OCI-LY7 (cell line): ENCODE measurements around the gene CCDC51. TPM values are rescaled to one million over a fixed set of nuclear protein-coding genes. Genes with fewer than 3 reads are reported as not detected.

Source experiments
- BruUV-seq: library from RNA; stranded (reverse); fragments of 400-500 nt; replicated peaks from 2 replicates; lab custom pipeline; 2021; lab: Mats Ljungman, UMichigan
- CTCF ChIA-PET: fragments of 300-600 bp; sonication (Branson Sonifier 250); formaldehyde crosslinking; loops from one replicate; lab custom pipeline; 2022; ENCODE audit warnings: antibody characterized with exemption; ENCODE audit not compliant: unreplicated experiment; lab: Charles Lee
- POLR2A ChIA-PET: fragments of 300-600 bp; sonication (Branson Sonifier 250); formaldehyde crosslinking; loops from one replicate; lab custom pipeline; 2022; ENCODE audit warnings: antibody characterized with exemption; lab: Charles Lee
- DNase-seq: peaks from one replicate; pipeline ENCODE4 v3.0.0-alpha.2; 2015; ENCODE audit warnings: low spot score
- H2AFZ ChIP-seq: fragments of 200-600 bp; sonication (generic), shearing (Covaris generic); 2 replicates; pipeline ENCODE4 v1.6.1; 2014; ENCODE audit warnings: mild to moderate bottlenecking, antibody characterized with exemption, low read length, moderate library complexity
- H3K27ac ChIP-seq: fragments of 200-600 bp; sonication (generic); 2 replicates; pipeline ENCODE4 v1.5.1; 2014; ENCODE audit warnings: mixed run types, low read depth, mild to moderate bottlenecking, moderate library complexity, low read length, inconsistent platforms; ENCODE audit not compliant: poor library complexity, severe bottlenecking
- H3K36me3 ChIP-seq: fragments of 200-600 bp; sonication (generic); 2 replicates; pipeline ENCODE4 v1.6.1; 2014; ENCODE audit warnings: mild to moderate bottlenecking, antibody characterized with exemption, low read length, moderate library complexity, mixed read lengths; ENCODE audit not compliant: insufficient read depth
- H3K4me1 ChIP-seq: fragments of 200-600 bp; sonication (generic); 2 replicates; pipeline ENCODE4 v1.5.1; 2014; ENCODE audit warnings: mild to moderate bottlenecking, low read length; ENCODE audit not compliant: insufficient read depth, poor library complexity, severe bottlenecking
- H3K4me2 ChIP-seq: fragments of 200-600 bp; sonication (generic); 2 replicates; pipeline ENCODE4 v1.6.1; 2014; ENCODE audit warnings: mild to moderate bottlenecking, low read length
- H3K4me3 ChIP-seq: fragments of 200-600 bp; sonication (generic); 2 replicates; pipeline ENCODE4 v1.5.1; 2014; ENCODE audit warnings: mild to moderate bottlenecking, low read depth, low read length; ENCODE audit not compliant: poor library complexity, severe bottlenecking
- H3K79me2 ChIP-seq: fragments of 200-600 bp; sonication (generic); 2 replicates; pipeline ENCODE4 v1.6.1; 2016; ENCODE audit warnings: low read depth, mild to moderate bottlenecking, low read length, moderate library complexity, mixed read lengths; ENCODE audit not compliant: insufficient read depth
- H3K9me2 ChIP-seq: fragments of 200-600 bp; sonication (generic); 2 replicates; pipeline ENCODE4 v1.6.1; 2016; ENCODE audit warnings: mild to moderate bottlenecking, low read length, mixed read lengths; ENCODE audit not compliant: insufficient read depth
- H3K9me3 ChIP-seq: fragments of 200-600 bp; sonication (generic); 2 replicates; pipeline ENCODE4 v1.6.1; 2014; ENCODE audit warnings: mild to moderate bottlenecking, mixed run types, low read length, mixed read lengths
- H4K20me1 ChIP-seq: fragments of 200-600 bp; sonication (generic); 2 replicates; pipeline ENCODE4 v1.6.1; 2014; ENCODE audit warnings: mild to moderate bottlenecking, antibody characterized with exemption, low read length, moderate library complexity, mixed read lengths; ENCODE audit not compliant: insufficient read depth
- EZH2phosphoT487 ChIP-seq: fragments of 200-600 bp; sonication (generic); IDR thresholded peaks from 2 replicates; pipeline ENCODE4 v1.6.1; 2018; ENCODE audit warnings: low read depth, borderline replicate concordance, mild to moderate bottlenecking, mixed run types, antibody characterized with exemption, low read length, moderate library complexity, mixed read lengths
- intact Hi-C: fragments of 100-400 bp; cut with micrococcal nuclease; formaldehyde crosslinking; loops from one replicate; pipeline ENCODE4 v1.10.0; 2022; ENCODE audit not compliant: unreplicated experiment
- total RNA-seq, 2 experiments: library from RNA; depleted of rRNA in 1 of 2; stranded (reverse); fragments of >200 nt in 1 of 2; shearing (Covaris generic) in 1 of 2; gene quantifications; 2 replicates each; pipeline ENCODE4 v1.2.3, GENCODE V29; 2014 to 2022
- TF ChIP-seq, protein P1 (sequence below): fragments of 200-600 bp; sonication (generic); conservative IDR thresholded peaks from 2 replicates; pipeline ENCODE4 v1.5.1; 2014; ENCODE audit warnings: mild to moderate bottlenecking, antibody characterized with exemption, low read length, moderate library complexity, mixed read lengths

The CCDC51 gene
- total RNA-seq, 2 experiments from 2014 or later: 23.0 to 24.9 TPM

DNA sequence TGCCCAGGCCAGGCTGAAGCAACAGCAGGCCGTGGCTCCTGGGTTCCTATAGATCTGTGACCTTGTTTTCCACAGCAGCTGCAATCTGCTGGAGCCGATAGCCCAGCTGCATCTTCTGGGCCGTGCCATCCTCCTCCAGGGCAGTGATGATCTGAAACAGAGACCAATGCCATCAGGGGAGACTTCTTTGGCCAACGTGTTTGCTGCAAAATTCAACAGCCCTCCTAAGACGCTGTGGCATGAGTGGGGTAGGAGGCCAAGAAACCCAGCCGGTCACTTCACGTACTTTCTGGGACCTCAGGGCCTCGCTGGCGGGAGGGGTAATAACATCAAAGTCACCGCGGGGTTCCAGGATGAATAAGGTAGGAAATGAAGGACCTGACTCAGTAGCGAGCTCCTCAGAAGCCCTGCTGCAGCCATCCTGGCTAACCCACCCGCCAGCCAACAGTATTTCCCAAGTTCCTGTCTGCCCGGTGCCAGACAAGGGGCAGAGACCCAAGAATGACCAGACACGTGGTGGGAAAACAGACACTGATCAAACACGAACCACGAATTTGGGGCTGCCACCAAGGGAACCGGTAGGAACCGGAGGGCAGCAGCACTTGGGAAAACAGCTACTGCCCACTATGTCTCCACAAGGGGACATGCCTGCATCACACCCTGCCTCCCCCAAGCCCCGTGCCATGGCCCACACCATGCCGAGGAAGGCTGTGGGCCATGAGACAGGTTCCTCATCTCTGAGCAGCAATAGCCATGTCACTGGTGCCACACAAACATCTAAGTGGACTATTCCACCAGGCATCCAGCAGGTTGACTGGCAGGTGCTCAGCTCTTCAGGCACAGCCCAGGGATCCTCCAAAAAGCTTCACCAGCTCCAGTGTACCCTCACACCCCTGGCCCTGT, 35.2 kb downstream of the CCDC51 start:
- H3K79me2 ChIP-seq: no peaks in the 10 kb centered on the region
- no peaks in the 10 kb centered on the region for H3K9me3 ChIP-seq
- CTCF ChIA-PET: interaction anchor here (0.5 to 0.9 kb wide), 2 partner anchors 32 kb away, joined by 3 read pairs; no protein-coding TSS in a partner anchor
- no peak for TF ChIP-seq EZH2phosphoT487
- TF ChIP-seq, protein P1, sequence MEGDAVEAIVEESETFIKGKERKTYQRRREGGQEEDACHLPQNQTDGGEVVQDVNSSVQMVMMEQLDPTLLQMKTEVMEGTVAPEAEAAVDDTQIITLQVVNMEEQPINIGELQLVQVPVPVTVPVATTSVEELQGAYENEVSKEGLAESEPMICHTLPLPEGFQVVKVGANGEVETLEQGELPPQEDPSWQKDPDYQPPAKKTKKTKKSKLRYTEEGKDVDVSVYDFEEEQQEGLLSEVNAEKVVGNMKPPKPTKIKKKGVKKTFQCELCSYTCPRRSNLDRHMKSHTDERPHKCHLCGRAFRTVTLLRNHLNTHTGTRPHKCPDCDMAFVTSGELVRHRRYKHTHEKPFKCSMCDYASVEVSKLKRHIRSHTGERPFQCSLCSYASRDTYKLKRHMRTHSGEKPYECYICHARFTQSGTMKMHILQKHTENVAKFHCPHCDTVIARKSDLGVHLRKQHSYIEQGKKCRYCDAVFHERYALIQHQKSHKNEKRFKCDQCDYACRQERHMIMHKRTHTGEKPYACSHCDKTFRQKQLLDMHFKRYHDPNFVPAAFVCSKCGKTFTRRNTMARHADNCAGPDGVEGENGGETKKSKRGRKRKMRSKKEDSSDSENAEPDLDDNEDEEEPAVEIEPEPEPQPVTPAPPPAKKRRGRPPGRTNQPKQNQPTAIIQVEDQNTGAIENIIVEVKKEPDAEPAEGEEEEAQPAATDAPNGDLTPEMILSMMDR: no peak
- H3K9me2 ChIP-seq: no peaks in the 10 kb centered on the region
- no peaks in the 10 kb centered on the region for H3K4me1 ChIP-seq
- H3K4me2 ChIP-seq: no peak overlapping the region
- no peak overlapping the region for H3K27ac ChIP-seq
- no peak overlapping the region for H3K4me3 ChIP-seq
- no peaks in the 10 kb centered on the region for H3K36me3 ChIP-seq
- intact Hi-C loops: loop anchor here (10.0 kb wide), 1 partner anchor 230 kb away; the partner anchor contains the start of gene SLC26A6
- no peaks in the 10 kb centered on the region for H4K20me1 ChIP-seq
- DNase-seq: no peak
- no TSS peak for BruUV-seq
- H2AFZ ChIP-seq: no peak overlapping the region
- POLR2A ChIA-PET: no interaction called here

DNA sequence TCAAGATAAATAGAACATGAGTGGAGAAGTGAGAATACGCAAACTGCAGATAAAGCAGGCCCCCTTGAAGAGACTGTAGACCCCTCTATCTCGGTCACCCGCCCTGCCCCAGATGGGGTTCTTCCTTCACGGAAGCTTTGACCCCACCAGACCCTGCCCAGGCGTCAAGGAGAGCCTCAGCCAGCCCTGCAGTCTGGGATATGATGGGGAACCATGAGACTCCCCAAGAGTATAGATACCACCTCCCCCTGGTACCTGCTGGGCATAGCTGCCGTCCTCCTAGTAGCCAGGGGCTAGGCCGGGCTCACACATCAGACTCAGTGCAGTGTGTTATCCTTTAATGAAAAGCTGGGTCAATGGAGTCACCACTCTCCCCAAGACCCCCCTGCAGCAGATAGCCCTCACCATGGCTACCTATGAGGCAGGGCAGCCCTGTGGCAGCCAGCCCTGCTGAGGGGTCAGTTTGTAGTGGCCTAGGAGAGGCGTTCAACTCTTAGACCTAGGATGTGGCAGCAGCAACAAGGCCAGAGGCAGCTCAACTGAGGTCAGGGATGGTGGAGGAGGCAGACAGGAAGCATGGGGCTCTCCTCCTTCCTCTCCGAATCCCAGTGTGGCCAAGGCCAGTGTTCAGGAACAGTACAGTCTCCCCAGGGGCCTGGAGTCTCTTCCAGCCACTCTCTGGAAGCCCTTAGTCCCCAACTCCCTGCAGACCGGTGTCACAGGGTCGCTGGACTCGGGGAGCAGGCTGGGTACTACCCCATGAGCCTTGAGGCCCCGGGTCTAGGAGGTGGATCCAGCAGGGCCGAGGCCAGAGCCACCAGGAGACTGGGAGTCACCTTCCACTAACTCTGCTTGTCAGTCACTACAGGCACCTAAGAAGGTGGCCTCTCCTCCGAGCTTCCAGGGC, 36.1 kb downstream of the CCDC51 start:
- H3K4me2 ChIP-seq: no peak overlapping the region
- no peaks in the 10 kb centered on the region for H4K20me1 ChIP-seq
- TF ChIP-seq EZH2phosphoT487: no peak
- TF ChIP-seq, protein P1: no peak
- H3K27ac ChIP-seq: no peak overlapping the region
- CTCF ChIA-PET: interaction anchor here (0.9 kb wide), 1 partner anchor 33 kb away, joined by 3 read pairs; no protein-coding TSS in a partner anchor
- BruUV-seq: no TSS peak
- no peak overlapping the region for H3K4me3 ChIP-seq
- no peak overlapping the region for H2AFZ ChIP-seq
- H3K36me3 ChIP-seq: no peaks in the 10 kb centered on the region
- H3K4me1 ChIP-seq: no peaks in the 10 kb centered on the region
- H3K9me2 ChIP-seq: no peaks in the 10 kb centered on the region
- H3K9me3 ChIP-seq: no peaks in the 10 kb centered on the region
- intact Hi-C loops: loop anchor here (10.0 kb wide), 1 partner anchor 231 kb away; the partner anchor contains the start of gene SLC26A6
- no peak for DNase-seq
- POLR2A ChIA-PET: interaction anchor here (0.5 kb wide), 1 partner anchor 95 kb away, joined by 6 read pairs; no protein-coding TSS in a partner anchor
- H3K79me2 ChIP-seq: no peaks in the 10 kb centered on the region
